ENCODE results near the gene ZNF268.
"Not testable (repeated sequence)": the region's sequence is repeated elsewhere in the genome, so short reads cannot be mapped to it uniquely, and the experiment has no call there.

ZNF268 gene

DNA sequence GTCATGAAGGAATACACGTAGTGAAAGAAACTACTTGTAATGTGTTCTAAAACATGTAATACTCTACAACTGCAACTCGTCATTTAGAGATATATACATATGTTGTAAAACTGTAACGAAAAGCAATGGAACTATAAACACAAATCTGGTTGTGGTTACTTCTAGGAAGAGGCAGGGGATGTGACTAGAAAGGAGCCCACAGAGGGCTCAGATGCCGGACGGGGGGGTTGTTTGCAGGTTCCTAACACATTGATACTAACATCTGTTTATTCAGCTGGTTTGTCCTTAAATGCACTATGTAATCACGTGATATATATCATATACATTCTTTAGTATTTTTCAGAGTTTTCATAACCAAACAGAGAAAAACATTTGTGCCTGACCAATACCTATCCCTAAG, 70.4 kb downstream of the ZNF268 start:
- Histone ChIP-seq H3K4me3 (ENCODE audit: insufficient read depth, low read depth, low read length, poor library complexity, severe bottlenecking) (no peak overlapping the region), H3K36me3 (ENCODE audit: control insufficient read depth, insufficient read depth, low read length) (no peaks in the 10 kb centered on the region), H3K27me3 (replicated peaks; ENCODE audit: control insufficient read depth, insufficient read depth, low read length, poor library complexity, severe bottlenecking) (no peaks in the 10 kb centered on the region), H3K4me1 (ENCODE audit: control insufficient read depth, insufficient read depth, low read length, poor library complexity, severe bottlenecking) (no peaks in the 10 kb centered on the region), H3K27ac (ENCODE audit: insufficient read depth, low read length, poor library complexity, severe bottlenecking) (no peak overlapping the region), H3K9me3 (ENCODE audit: control insufficient read depth, low read length) (no peaks in the 10 kb centered on the region)
- no peak for DNase-seq

DNA sequence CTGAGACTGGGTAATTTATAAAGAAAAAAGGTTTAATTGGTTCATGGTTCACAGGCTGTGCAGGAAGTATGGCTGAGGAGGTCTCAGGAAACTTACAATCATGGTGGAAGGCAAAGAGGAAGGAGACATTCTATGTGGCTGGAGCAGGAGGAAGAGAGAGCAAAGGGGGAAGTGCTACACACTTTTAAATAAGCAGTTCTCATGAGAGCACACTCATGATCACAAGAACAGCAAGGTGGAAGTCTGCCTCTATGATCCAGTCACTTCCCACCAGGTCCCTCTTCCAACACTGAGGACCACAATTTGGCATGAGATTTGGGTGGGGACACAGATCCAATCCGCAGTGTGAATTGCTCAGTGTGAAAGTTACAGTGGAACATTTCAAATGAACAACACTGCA, 74.5 kb downstream of the ZNF268 start:
- DNase-seq; H3K27ac ChIP-seq (ENCODE audit: insufficient read depth, low read length, poor library complexity, severe bottlenecking); H3K4me3 ChIP-seq (ENCODE audit: insufficient read depth, low read depth, low read length, poor library complexity, severe bottlenecking); H3K27me3 ChIP-seq (replicated peaks; ENCODE audit: control insufficient read depth, insufficient read depth, low read length, poor library complexity, severe bottlenecking); H3K9me3 ChIP-seq (ENCODE audit: control insufficient read depth, low read length); H3K36me3 ChIP-seq (ENCODE audit: control insufficient read depth, insufficient read depth, low read length); H3K4me1 ChIP-seq (ENCODE audit: control insufficient read depth, insufficient read depth, low read length, poor library complexity, severe bottlenecking): not testable (repeated sequence)

DNA sequence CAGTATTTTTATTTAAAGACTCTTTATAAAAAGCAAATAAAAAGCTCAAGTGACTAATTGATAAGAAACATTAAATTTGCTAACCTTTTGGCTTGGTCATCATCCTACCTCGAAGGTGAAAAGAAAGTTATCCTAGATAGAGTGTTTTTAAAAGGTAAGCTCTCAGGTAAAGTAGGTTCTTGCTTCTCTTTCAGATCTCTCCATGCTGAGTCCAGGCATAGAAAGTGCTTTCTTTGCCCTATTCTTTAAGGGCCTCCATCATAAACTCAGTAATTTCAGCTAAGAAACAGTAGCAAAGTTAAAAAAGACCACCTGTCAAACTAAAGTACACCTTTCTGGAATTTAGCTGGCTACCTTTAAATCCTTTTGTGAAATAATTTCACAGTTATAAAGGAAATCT, 75.0 kb downstream of the ZNF268 start:
- no peaks in the 10 kb centered on the region for H3K36me3 ChIP-seq (ENCODE audit: control insufficient read depth, insufficient read depth, low read length)
- H3K4me1 ChIP-seq (ENCODE audit: control insufficient read depth, insufficient read depth, low read length, poor library complexity, severe bottlenecking), result no peaks in the 10 kb centered on the region
- H3K4me3 ChIP-seq (ENCODE audit: insufficient read depth, low read depth, low read length, poor library complexity, severe bottlenecking), result no peak overlapping the region
- H3K9me3 ChIP-seq (ENCODE audit: control insufficient read depth, low read length), result no peaks in the 10 kb centered on the region
- no peak overlapping the region for H3K27ac ChIP-seq (ENCODE audit: insufficient read depth, low read length, poor library complexity, severe bottlenecking)
- no peaks in the 10 kb centered on the region for H3K27me3 ChIP-seq (replicated peaks; ENCODE audit: control insufficient read depth, insufficient read depth, low read length, poor library complexity, severe bottlenecking)
- no peak for DNase-seq

DNA sequence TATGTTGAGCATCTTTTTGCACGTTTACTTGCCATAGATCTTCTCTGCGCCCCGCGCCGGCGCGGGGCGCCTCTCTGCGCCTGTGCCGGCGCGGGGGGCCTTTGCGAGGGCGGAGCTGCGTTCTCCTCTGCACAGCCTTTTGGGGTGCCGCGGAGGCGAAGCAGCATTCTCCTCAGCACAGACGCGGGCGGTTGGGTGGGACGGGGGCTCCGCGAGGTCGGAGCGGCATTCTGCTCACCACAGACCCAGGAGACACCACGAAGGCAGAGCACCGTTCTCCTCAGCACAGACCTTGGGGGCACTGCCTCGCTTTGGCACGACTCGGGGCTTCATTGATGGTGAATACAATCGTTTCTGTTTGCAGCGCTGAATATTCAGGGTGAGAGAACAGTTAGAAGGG, 82.9 kb downstream of the ZNF268 start:
- Histone ChIP-seq H3K9me3 (ENCODE audit: control insufficient read depth, low read length) (no peaks in the 10 kb centered on the region), H3K36me3 (ENCODE audit: control insufficient read depth, insufficient read depth, low read length) (no peaks in the 10 kb centered on the region), H3K4me3 (ENCODE audit: insufficient read depth, low read depth, low read length, poor library complexity, severe bottlenecking) (no peak overlapping the region), H3K27me3 (replicated peaks; ENCODE audit: control insufficient read depth, insufficient read depth, low read length, poor library complexity, severe bottlenecking) (no peaks in the 10 kb centered on the region), H3K27ac (ENCODE audit: insufficient read depth, low read length, poor library complexity, severe bottlenecking) (no peak overlapping the region), H3K4me1 (ENCODE audit: control insufficient read depth, insufficient read depth, low read length, poor library complexity, severe bottlenecking) (no peaks in the 10 kb centered on the region)
- no peak for DNase-seq

Data from effector memory CD4-positive, alpha-beta T cell (primary cell).